Stimulated activated effector memory CD8-positive, alpha-beta T cell treated with anti-CD3 and anti-CD28 coated beads, Interleukin-12 subunit alpha, Interleukin-12 subunit beta, amount 100 ng/mL, for 72 hours (primary cell): ENCODE measurements around the gene KLLN.
A peak's percentile ranks its signal among the peaks of the same experiment; 100 is the strongest.
"Not testable (repeated sequence)": the region's sequence is repeated elsewhere in the genome, so short reads cannot be mapped to it uniquely, and the experiment has no call there.

ENCODE experiments used
- ATAC-seq: fragments of 150-1000 bp; cut with Tn5 transposase; 2 replicates; pipeline ENCODE4 v1.10.0; 2021
- DNase-seq, 2 donors: peaks; one replicate each; pipeline ENCODE4 v3.0.0; 2021 to 2022; ENCODE audit warnings: low spot score in 2 of 2
- H3K27ac Mint-ChIP-seq: one replicate; pipeline ENCODE4 v1.8.0; 2022; ENCODE audit warnings: mild to moderate bottlenecking, mixed read lengths
- H3K36me3 Mint-ChIP-seq: one replicate; pipeline ENCODE4 v1.8.0; 2022; ENCODE audit warnings: mild to moderate bottlenecking, mixed read lengths
- H3K4me1 Mint-ChIP-seq: one replicate; pipeline ENCODE4 v1.8.0; 2022; ENCODE audit warnings: mixed read lengths
- H3K4me3 Mint-ChIP-seq: one replicate; pipeline ENCODE4 v1.8.0; 2022; ENCODE audit warnings: mild to moderate bottlenecking, mixed read lengths
- H3K9me3 Mint-ChIP-seq: one replicate; pipeline ENCODE4 v1.8.0; 2022; ENCODE audit warnings: mixed read lengths

Gene KLLN

DNA sequence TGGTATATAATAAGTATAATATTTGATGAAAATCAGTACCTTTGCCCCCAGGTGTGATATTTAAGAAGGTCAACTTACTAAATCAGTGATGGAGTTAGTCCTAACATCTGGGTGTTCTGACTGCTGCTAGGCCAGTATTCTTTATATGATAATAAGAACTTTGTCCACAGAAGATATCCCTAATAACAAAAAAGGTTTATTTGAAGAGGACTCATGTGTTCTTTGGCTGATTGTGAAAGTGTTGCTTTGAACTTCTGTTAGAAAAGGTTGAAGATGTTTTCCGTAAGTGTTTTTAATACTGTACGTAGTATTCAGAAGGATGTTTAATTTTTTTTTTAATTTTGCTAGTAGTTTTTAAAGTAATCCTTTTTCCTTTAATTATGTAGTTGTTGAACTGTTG lies 10.3 kb upstream of the KLLN start:
- peaks cover 11% of the 10 kb centered on the region for H3K4me1 Mint-ChIP-seq
- no peak overlapping the region for H3K4me3 Mint-ChIP-seq
- peaks cover 24% of the 10 kb centered on the region for H3K36me3 Mint-ChIP-seq
- DNase-seq = no peak
- no peak for ATAC-seq
- no peak overlapping the region for H3K27ac Mint-ChIP-seq
- H3K9me3 Mint-ChIP-seq = no peaks in the 10 kb centered on the region

- peaks cover 13% of the 10 kb centered on the region for H3K4me1 Mint-ChIP-seq
- ATAC-seq = no peak
- H3K36me3 Mint-ChIP-seq = peaks cover 22% of the 10 kb centered on the region
- H3K27ac Mint-ChIP-seq = no peak overlapping the region
- H3K9me3 Mint-ChIP-seq = no peaks in the 10 kb centered on the region
- no peak for DNase-seq
- H3K4me3 Mint-ChIP-seq = no peak overlapping the region
Observed at GRCh38 chr10:87872828-87873227, 9.5 kb upstream of the KLLN start.

DNA sequence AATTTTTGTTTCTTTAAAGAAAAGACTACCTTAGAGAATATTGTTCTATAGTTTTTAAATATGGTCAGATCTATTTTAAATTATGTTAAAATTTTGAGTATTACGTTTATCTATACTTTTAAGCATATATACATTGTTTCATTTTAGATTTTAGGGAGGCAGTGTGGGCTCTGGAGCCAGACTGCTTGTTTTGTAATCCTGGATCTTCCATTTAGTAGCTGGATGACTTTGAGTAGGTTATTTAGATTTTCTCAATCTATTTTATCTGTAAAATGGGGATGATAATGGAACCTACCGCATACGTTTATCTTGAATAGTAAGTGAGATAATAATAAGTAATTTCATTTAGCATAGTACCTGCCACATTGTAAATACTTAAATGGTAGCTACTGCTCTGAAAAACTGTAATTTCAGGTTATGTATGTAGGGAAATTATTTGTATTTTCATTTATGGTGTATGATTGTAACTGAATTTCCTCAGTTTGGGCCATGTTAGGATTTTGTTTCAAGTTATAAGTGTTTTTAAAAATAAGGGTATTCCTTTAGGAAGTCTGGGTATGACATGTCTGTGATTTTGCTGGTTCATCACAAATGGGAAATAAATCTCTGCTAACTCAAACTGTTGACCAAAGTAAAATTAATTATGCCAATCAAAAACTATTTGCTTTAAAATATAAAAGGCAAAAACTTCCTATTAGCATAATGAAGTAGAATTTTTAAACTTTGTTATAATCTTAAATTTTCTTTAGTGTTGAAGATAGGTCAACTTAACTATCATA lies 6.6 kb upstream of the KLLN start:
- no peak overlapping the region for H3K27ac Mint-ChIP-seq
- no peaks in the 10 kb centered on the region for H3K9me3 Mint-ChIP-seq
- no peak overlapping the region for H3K4me3 Mint-ChIP-seq
- no peak for DNase-seq
- no peak for ATAC-seq
- peaks cover 30% of the 10 kb centered on the region for H3K4me1 Mint-ChIP-seq
- H3K36me3 Mint-ChIP-seq = peaks cover 38% of the 10 kb centered on the region

- ATAC-seq = not testable (repeated sequence)
Observed at GRCh38 chr10:87869139-87869538, 5.8 kb upstream of the KLLN start.

DNA sequence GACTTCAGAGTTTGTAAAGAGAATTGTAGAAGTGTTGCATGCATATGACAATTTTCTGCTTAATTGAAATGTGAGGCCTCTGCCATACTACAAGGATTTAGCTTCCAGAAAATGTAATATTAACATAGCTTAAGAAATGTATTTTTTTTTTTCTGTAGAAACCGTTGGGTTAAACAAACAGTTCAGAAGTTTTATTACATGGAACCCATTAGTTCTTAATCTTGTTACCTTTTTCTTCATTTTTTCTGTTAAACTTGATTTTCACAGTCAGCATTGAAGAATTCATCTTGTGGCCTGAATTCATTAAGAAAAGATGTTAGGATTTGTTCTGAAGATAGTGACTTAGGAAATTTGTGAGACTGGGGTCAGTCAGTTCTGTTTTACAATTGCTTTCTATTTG lies 4.9 kb upstream of the KLLN start:
- DNase-seq (no peak), ATAC-seq (no peak)
- H3K4me1 Mint-ChIP-seq = peaks cover 32% of the 10 kb centered on the region
- no peaks in the 10 kb centered on the region for H3K9me3 Mint-ChIP-seq
- peaks cover 48% of the 10 kb centered on the region for H3K36me3 Mint-ChIP-seq
- no peak overlapping the region for H3K27ac Mint-ChIP-seq
- H3K4me3 Mint-ChIP-seq = no peak overlapping the region

More at GRCh38 chr10:87869139-87869538, 5.8 kb upstream of the KLLN start:
- not testable (repeated sequence) for H3K9me3 Mint-ChIP-seq, H3K27ac Mint-ChIP-seq, DNase-seq, H3K4me3 Mint-ChIP-seq
- Mint-ChIP-seq H3K36me3 (peaks cover 44% of the 10 kb centered on the region), H3K4me1 (peaks cover 32% of the 10 kb centered on the region)

DNA sequence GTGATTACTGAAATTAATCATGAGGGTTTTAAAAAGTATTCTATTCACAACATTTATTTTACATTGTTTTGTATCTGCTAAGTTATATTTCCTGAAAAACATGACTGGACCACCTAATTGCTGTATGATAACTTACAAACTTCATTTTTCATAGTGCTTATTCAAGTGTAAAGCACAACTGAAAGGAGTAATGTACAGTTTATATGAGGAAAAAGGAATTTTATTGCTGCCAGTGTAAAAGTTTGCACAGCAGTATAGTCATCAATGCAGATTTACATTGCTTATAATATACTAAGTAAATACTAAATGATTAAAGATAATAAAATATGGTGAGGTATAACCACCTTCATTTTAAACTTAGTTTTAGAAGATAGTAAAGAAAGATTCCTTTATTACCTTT lies 4.1 kb upstream of the KLLN start:
- peaks cover 32% of the 10 kb centered on the region for H3K4me1 Mint-ChIP-seq
- H3K27ac Mint-ChIP-seq = no peak overlapping the region
- H3K36me3 Mint-ChIP-seq = peaks cover 57% of the 10 kb centered on the region

GRCh38 chr10:87866412-87866974 lies 3.2 kb upstream of the KLLN start:
- no peak for ATAC-seq
- H3K4me3 Mint-ChIP-seq = peak overlapping the region; percentile 97
- DNase-seq = no peak
- H3K9me3 Mint-ChIP-seq = no peaks in the 10 kb centered on the region
- peaks cover 64% of the 10 kb centered on the region for H3K36me3 Mint-ChIP-seq
- peak overlapping the region; percentile 16 for H3K27ac Mint-ChIP-seq
- peaks cover 36% of the 10 kb centered on the region for H3K4me1 Mint-ChIP-seq

More for the DNA sequence above, 4.1 kb upstream of the KLLN start:
- no peak for ATAC-seq
- no peak for DNase-seq
- H3K4me3 Mint-ChIP-seq = peak overlapping the region; percentile 97
- no peaks in the 10 kb centered on the region for H3K9me3 Mint-ChIP-seq

DNA sequence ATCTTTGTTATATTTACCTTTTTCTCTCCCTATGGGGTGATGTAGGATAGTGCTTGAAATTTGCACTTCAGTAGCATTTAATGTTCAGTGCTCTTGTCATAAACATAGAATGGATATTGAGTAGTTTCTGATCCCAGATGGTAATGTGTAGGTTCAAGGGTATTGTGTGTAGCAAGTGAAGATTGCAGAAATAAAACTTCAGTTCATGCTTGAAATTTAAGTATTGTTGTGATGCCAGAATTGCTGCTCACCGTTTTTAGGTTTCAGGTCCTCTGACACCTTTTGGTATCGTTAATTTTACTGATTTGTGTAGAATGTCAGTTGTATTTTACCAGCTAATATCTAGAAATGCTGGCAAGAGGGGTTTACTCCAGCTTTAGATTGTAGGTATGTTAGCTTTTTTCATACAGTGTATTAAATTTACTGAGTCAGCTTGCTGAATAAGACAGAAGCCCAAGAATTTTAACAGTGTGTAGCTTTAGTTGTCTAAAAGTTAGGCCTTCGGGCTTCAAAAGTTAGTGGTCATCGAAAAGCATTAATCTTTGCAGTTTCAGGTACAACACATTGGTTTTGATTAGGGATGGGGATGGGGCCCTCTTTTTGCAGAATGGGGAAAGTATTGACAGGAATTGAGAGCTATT lies 2.0 kb upstream of the KLLN start:
- H3K27ac Mint-ChIP-seq = peak overlapping the region; percentile 91

GRCh38 chr10:87864496-87865059 lies 1.2 kb upstream of the KLLN start:
- Mint-ChIP-seq H3K9me3 (no peaks in the 10 kb centered on the region), H3K27ac (peak overlapping the region; percentile 91), H3K36me3 (peaks cover 58% of the 10 kb centered on the region), H3K4me3 (peak overlapping the region; percentile 97), H3K4me1 (peaks cover 42% of the 10 kb centered on the region)
- no peak for DNase-seq
- no peak for ATAC-seq

More for the DNA sequence above, 2.0 kb upstream of the KLLN start:
- Mint-ChIP-seq H3K36me3 (peaks cover 58% of the 10 kb centered on the region), H3K4me3 (peak overlapping the region; percentile 97), H3K9me3 (no peaks in the 10 kb centered on the region), H3K4me1 (peaks cover 39% of the 10 kb centered on the region)
- ATAC-seq (no peak), DNase-seq (no peak)

GRCh38 chr10:87863951-87864495 lies 690 bp upstream of the KLLN start:
- peak; percentile 25 to 71 for DNase-seq
- peaks cover 42% of the 10 kb centered on the region for H3K4me1 Mint-ChIP-seq
- peak overlapping the region; percentile 97 for H3K4me3 Mint-ChIP-seq
- peak; percentile 3 for ATAC-seq
- H3K9me3 Mint-ChIP-seq = not testable (repeated sequence)
- H3K36me3 Mint-ChIP-seq = peaks cover 58% of the 10 kb centered on the region
- H3K27ac Mint-ChIP-seq = peak overlapping the region; percentile 94

GRCh38 chr10:87862679-87863052 lies 667 bp downstream of the KLLN start:
- H3K9me3 Mint-ChIP-seq = no peaks in the 10 kb centered on the region
- peak overlapping the region; percentile 97 for H3K4me3 Mint-ChIP-seq
- H3K27ac Mint-ChIP-seq = peak overlapping the region; percentile 94
- ATAC-seq (peak; percentile 58), DNase-seq (peak in 1 of 2 donors; percentile 24)
- H3K4me1 Mint-ChIP-seq = peaks cover 37% of the 10 kb centered on the region
- H3K36me3 Mint-ChIP-seq = peaks cover 49% of the 10 kb centered on the region

GRCh38 chr10:87861953-87862678 lies 1.2 kb downstream of the KLLN start:
- Mint-ChIP-seq H3K9me3 (no peaks in the 10 kb centered on the region), H3K27ac (peak overlapping the region; percentile 94), H3K4me3 (peak overlapping the region; percentile 97), H3K36me3 (peaks cover 47% of the 10 kb centered on the region), H3K4me1 (peaks cover 37% of the 10 kb centered on the region)
- DNase-seq (peak; percentile 84 to 97), ATAC-seq (peak; percentile 76)

DNA sequence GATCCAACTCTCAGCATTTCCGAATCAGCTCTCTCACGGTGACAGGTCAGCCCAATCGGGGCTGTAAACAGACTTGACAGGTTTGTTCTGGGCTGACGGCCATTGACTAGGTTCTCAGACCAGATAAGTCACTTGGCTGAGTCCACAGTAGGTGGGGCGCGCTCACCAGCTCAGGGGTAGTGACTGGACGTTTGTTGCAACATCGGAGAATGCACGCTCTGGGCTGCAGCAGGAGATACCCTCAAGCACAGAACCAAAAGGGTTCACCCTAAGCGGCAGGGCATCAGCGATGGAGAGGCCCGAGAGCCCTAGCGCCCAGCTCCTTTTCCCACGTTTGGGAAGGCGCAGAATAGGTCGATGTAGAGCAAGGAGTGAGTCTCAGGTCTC lies 1.8 kb downstream of the KLLN start:
- Mint-ChIP-seq H3K27ac (peak overlapping the region; percentile 94), H3K36me3 (peaks cover 42% of the 10 kb centered on the region), H3K4me1 (peaks cover 32% of the 10 kb centered on the region), H3K9me3 (no peaks in the 10 kb centered on the region), H3K4me3 (peak overlapping the region; percentile 97)
- DNase-seq (no peak), ATAC-seq (no peak)

DNA sequence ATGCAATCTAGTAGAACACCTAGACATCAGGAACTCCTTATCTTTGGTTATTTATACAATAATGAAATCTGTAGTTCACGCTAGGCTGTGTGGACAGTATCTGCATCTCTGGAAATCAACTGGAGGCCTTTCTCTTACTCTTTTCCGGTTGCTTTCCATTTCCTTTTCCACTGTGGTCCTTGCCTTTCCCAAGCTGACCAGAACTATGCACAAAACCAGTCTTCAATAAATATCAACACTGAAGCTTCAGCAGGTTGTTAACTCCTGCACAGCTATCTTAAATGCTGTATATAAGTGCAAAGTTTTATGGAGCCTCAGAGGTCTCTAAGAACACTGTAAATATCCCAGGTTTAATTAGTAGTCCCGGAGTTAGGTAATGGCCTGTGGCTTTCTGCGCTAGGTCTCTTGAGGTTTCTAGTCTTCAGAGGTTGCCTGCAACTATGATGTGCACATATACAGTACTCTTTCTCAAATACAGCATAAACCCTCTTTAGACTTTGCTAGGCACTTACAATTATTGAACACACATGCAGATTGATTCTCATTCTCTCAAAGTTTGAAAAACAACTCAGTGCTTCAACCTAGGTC lies 2.4 kb downstream of the KLLN start:
- Mint-ChIP-seq H3K4me1 (peaks cover 30% of the 10 kb centered on the region), H3K9me3 (no peaks in the 10 kb centered on the region), H3K36me3 (peaks cover 36% of the 10 kb centered on the region), H3K27ac (peak overlapping the region; percentile 94), H3K4me3 (peak overlapping the region; percentile 97)
- DNase-seq = no peak
- no peak for ATAC-seq
